Activated CD4-positive, alpha-beta T cell treated with anti-CD3 and anti-CD28 coated beads for 36 hours (primary cell): Measurements from ENCODE around the gene CDKN2A. TPM values are rescaled to one million over a fixed set of nuclear protein-coding genes. Genes with fewer than 3 reads are reported as not detected.
A peak's percentile ranks its signal among the peaks of the same experiment; 100 is the strongest.
"Not testable (repeated sequence)": the region's sequence is repeated elsewhere in the genome, so short reads cannot be mapped to it uniquely, and the experiment has no call there.

Source experiments
- ATAC-seq: fragments of 200-7000 bp; cut with Tn5 transposase; one replicate; pipeline ENCODE4 v1.10.0; 2021; ENCODE audit warnings: mild to moderate bottlenecking, moderate library complexity
- CTCF ChIA-PET: fragments of 350-600 bp; sonication (Branson Sonifier 250); formaldehyde crosslinking; loops from one replicate; lab custom pipeline; 2021; ENCODE audit warnings: antibody characterized with exemption; lab: Charles Lee
- POLR2A ChIA-PET: fragments of 350-600 bp; sonication (Branson Sonifier 250); formaldehyde crosslinking; loops from one replicate; lab custom pipeline; 2021; ENCODE audit warnings: antibody characterized with exemption, inconsistent platforms; lab: Charles Lee
- DNase-seq: peaks from one replicate; pipeline ENCODE4 v3.0.0-alpha.2; 2020
- H3K27ac Mint-ChIP-seq: one replicate; pipeline ENCODE4 v1.8.0; 2021; ENCODE audit warnings: mixed read lengths
- H3K27me3 Mint-ChIP-seq: one replicate; pipeline ENCODE4 v1.8.0; 2021; ENCODE audit warnings: mixed read lengths
- H3K36me3 Mint-ChIP-seq: one replicate; pipeline ENCODE4 v1.8.0; 2021; ENCODE audit warnings: low read depth, mixed read lengths
- H3K4me1 Mint-ChIP-seq: one replicate; pipeline ENCODE4 v1.8.0; 2021; ENCODE audit warnings: mixed read lengths
- H3K4me3 Mint-ChIP-seq: one replicate; pipeline ENCODE4 v1.8.0; 2021; ENCODE audit warnings: mild to moderate bottlenecking, moderate library complexity, mixed read lengths
- H3K9me3 Mint-ChIP-seq: one replicate; pipeline ENCODE4 v1.8.0; 2021; ENCODE audit warnings: low read depth, mixed read lengths
- intact Hi-C, 2 experiments: fragments of 100-400 bp; cut with DNase I in 1 of 2; cut with micrococcal nuclease in 1 of 2; formaldehyde crosslinking; loops; one replicate each; pipeline versions ENCODE4 v1.14.2 to v1.15.1; 2022 to 2024; cut with DNase I, micrococcal nuclease
- total RNA-seq, 2 experiments: library from RNA; stranded (reverse); gene quantifications; one replicate each; pipeline ENCODE4 v1.2.3, GENCODE V29; 2021

CDKN2A gene
- total RNA-seq, 2 experiments from 2014 or later: 0.86 to 1.6 TPM

- Mint-ChIP-seq H3K27me3 (peaks cover 89% of the 10 kb centered on the region), H3K36me3 (peaks cover 10% of the 10 kb centered on the region), H3K4me1 (peaks cover 26% of the 10 kb centered on the region), H3K27ac (no peak overlapping the region), H3K9me3 (peaks cover 21% of the 10 kb centered on the region), H3K4me3 (no peak overlapping the region)
- CTCF ChIA-PET: interaction anchor here (1.0 to 3.3 kb wide), 4 partner anchors 12 to 40 kb away, joined by 3 to 27 read pairs (median 5); partner anchors contain the start of gene CDKN2B
- no peak for ATAC-seq
- intact Hi-C loops: loop anchor here (1.0 to 5.0 kb wide), 3 partner anchors 13 to 1855 kb away; no protein-coding TSS in a partner anchor
- POLR2A ChIA-PET: interaction anchor here (0.8 kb wide), 1 partner anchor 26 kb away, joined by 3 read pairs; the partner anchor contains the start of gene CDKN2A
- DNase-seq: no peak
These were observed 26.5 kb downstream of the CDKN2A start for GRCh38 chr9:21967702-21968101.

DNA sequence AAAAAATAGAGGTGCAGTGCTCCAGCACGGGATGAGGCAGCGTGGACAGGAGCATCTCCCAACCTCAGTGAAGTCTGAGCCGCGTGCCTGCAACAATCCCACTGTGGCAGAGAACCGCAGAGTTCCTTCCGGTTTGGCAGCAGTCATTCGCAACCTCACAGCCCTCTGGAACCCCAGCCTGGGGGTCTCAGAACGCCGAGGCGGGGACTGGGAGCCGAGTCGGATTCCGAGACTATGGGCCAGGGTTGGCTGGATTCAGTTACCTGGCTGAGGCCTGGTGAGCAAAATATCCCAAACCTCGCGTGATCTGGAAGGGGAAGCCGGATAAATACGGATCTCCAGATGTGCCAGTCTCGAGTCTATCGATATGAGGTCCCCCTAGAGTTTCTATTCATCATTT is 27.0 kb downstream of the CDKN2A start:
- ChIA-PET CTCF (interaction anchor here (1.8 to 3.3 kb wide), 2 partner anchors 13 to 41 kb away, joined by 4 to 27 read pairs; partner anchors contain the start of gene CDKN2B), POLR2A (no interaction called here)

DNA sequence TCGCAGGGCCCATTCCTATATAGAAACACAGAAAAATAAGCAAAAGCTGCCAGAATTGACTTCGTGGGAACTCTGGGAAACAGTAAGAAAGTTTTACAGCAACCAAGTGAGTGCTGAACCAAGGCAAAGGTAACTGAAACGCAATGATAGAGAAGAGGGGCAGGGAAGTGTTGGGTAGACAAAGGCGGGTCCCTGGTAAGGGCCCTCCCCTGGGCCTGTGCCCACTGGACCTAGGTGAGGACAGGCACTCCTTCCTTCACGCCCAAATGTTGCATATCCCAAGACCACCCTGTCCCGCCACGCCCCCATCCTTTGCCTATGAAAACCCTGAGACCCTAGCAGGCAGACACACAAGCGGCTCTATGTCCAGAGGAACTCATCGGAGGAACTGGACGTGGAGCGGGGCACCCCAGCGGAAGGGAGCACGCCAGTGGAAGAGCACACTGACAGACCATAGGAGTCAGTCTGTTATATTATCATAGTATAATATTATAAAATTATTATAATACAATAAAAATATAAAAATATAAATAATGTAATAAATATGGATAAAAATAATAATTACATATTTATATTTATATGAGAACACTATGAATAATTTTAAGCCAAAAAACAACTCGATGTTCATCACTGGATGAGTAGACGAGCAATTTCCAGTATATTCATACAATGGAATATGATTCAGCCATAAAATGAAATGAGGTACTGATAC is 27.9 kb downstream of the CDKN2A start:
- no peak for ATAC-seq
- ChIA-PET CTCF (interaction anchor here (1.2 kb wide), 1 partner anchor 35 kb away, joined by 3 read pairs; no protein-coding TSS in a partner anchor), POLR2A (no interaction called here)
- H3K4me3 Mint-ChIP-seq: peak overlapping the region; percentile 53
- DNase-seq: no peak
- no peak overlapping the region for H3K27ac Mint-ChIP-seq
- intact Hi-C loops: loop anchor here (2.0 to 5.0 kb wide), 2 partner anchors 15 to 1856 kb away; no protein-coding TSS in a partner anchor
- peaks cover 25% of the 10 kb centered on the region for H3K4me1 Mint-ChIP-seq
- H3K36me3 Mint-ChIP-seq: peaks cover 10% of the 10 kb centered on the region
- peaks cover 22% of the 10 kb centered on the region for H3K9me3 Mint-ChIP-seq
- H3K27me3 Mint-ChIP-seq: peaks cover 87% of the 10 kb centered on the region

More for the DNA sequence above, 27.0 kb downstream of the CDKN2A start:
- DNase-seq (no peak), ATAC-seq (no peak)
- intact Hi-C loops: loop anchor here (2.0 to 5.0 kb wide), 2 partner anchors 14 to 1855 kb away; no protein-coding TSS in a partner anchor
- Mint-ChIP-seq H3K36me3 (peaks cover 10% of the 10 kb centered on the region), H3K27ac (no peak overlapping the region), H3K9me3 (peaks cover 23% of the 10 kb centered on the region), H3K4me1 (peaks cover 26% of the 10 kb centered on the region), H3K27me3 (peaks cover 88% of the 10 kb centered on the region), H3K4me3 (no peak overlapping the region)

- Mint-ChIP-seq H3K27ac (peak overlapping the region; percentile 5), H3K4me3 (peak overlapping the region; percentile 53), H3K36me3 (peaks cover 8% of the 10 kb centered on the region), H3K27me3 (peaks cover 85% of the 10 kb centered on the region), H3K4me1 (peaks cover 24% of the 10 kb centered on the region), H3K9me3 (peaks cover 20% of the 10 kb centered on the region)
- ChIA-PET CTCF (interaction anchor here (0.6 to 1.2 kb wide), 2 partner anchors 32 to 36 kb away, joined by 3 read pairs; no protein-coding TSS in a partner anchor), POLR2A (no interaction called here)
- intact Hi-C loops: loop anchor here (1.0 to 5.0 kb wide), 5 partner anchors 39 to 1857 kb away; partner anchors contain the start of gene CDKN2B (in 1 of the 2)
- ATAC-seq: peak; percentile 84
- peak; percentile 75 for DNase-seq
These were observed 28.7 kb downstream of the CDKN2A start for GRCh38 chr9:21965401-21965951.

- Mint-ChIP-seq H3K4me1 (peaks cover 22% of the 10 kb centered on the region), H3K4me3 (peak overlapping the region; percentile 53), H3K36me3 (peaks cover 8% of the 10 kb centered on the region), H3K27ac (no peak overlapping the region), H3K27me3 (peaks cover 83% of the 10 kb centered on the region), H3K9me3 (peaks cover 18% of the 10 kb centered on the region)
- DNase-seq (peak; percentile 75), ATAC-seq (peak; percentile 63)
- intact Hi-C loops: loop anchor here (1.0 to 5.0 kb wide), 6 partner anchors 40 to 1857 kb away; partner anchors contain the start of gene CDKN2B (in 1 of the 2)
- POLR2A ChIA-PET: no interaction called here
- CTCF ChIA-PET: interaction anchor here (0.6 kb wide), 1 partner anchor 151 kb away, joined by 3 read pairs; no protein-coding TSS in a partner anchor
These were observed 29.2 kb downstream of the CDKN2A start for GRCh38 chr9:21964925-21965385.

GRCh38 chr9:21961569-21961968 is 32.6 kb downstream of the CDKN2A start:
- Mint-ChIP-seq H3K27ac (no peak overlapping the region), H3K27me3 (peaks cover 56% of the 10 kb centered on the region), H3K4me1 (peaks cover 15% of the 10 kb centered on the region), H3K4me3 (no peak overlapping the region), H3K9me3 (peaks cover 9% of the 10 kb centered on the region), H3K36me3 (peaks cover 2% of the 10 kb centered on the region)
- CTCF ChIA-PET: interaction anchor here (0.9 kb wide), 1 partner anchor 47 kb away, joined by 4 read pairs; the partner anchor contains the start of gene CDKN2B
- POLR2A ChIA-PET: no interaction called here
- intact Hi-C loops: loop anchor here in 1 of 2 experiments (5.0 kb wide), 1 partner anchor 281 kb away; no protein-coding TSS in a partner anchor
- ATAC-seq (no peak), DNase-seq (no peak)

DNA sequence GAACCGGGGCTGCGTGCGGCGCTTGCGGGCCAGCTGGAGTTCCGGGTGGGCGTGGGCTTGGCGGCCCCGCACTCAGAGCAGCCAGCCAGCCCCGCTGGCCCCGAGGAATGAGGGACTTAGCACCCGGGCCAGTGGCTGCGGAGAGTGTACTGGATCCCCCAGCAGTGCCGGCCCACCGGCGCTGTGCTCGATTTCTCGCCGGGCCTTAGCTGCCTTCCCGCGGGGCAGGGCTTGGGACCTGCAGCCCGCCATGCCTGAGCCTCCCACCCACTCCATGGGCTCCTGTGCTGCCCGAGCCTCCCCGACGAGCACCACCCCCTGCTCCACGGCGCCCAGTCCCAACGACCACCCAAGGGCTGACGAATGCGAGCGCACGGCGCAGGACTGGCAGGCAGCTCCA is 34.9 kb downstream of the CDKN2A start:
- intact Hi-C loops: loop anchor here in 1 of 2 experiments (10.0 kb wide), 1 partner anchor 94 kb away; no protein-coding TSS in a partner anchor
- H3K27ac Mint-ChIP-seq, ATAC-seq, DNase-seq, H3K4me1 Mint-ChIP-seq, H3K36me3 Mint-ChIP-seq, H3K4me3 Mint-ChIP-seq, CTCF ChIA-PET, H3K9me3 Mint-ChIP-seq, POLR2A ChIA-PET: not testable (repeated sequence)
- H3K27me3 Mint-ChIP-seq: peaks cover 38% of the 10 kb centered on the region

DNA sequence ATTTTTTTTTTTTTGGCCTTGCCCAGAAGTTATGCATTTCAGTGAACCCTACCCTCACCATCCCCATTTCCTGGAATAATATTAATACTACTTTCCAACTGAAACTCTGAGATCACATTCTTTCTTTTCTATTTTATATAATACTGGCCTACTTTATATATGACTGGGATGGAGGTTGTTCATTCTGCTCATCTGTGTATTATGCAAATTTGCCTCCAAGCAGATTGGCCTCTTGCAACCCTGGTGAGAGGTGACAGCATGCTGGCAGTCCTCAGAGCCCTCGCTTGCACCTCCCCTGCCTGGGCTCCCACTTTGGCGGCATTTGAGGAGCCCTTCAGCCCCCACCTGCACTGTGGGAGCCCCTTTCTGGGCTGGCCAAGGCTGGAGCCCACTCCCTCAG is 35.4 kb downstream of the CDKN2A start:
- Mint-ChIP-seq H3K27me3 (peaks cover 35% of the 10 kb centered on the region), H3K36me3 (peaks cover 2% of the 10 kb centered on the region), H3K27ac (no peak overlapping the region), H3K4me1 (no peaks in the 10 kb centered on the region), H3K4me3 (no peak overlapping the region), H3K9me3 (peaks cover 9% of the 10 kb centered on the region)
- DNase-seq (no peak), ATAC-seq (peak; percentile 81)
- intact Hi-C loops: loop anchor here in 1 of 2 experiments (10.0 kb wide), 1 partner anchor 94 kb away; no protein-coding TSS in a partner anchor
- POLR2A ChIA-PET: no interaction called here
- CTCF ChIA-PET: no interaction called here

- intact Hi-C loops: no loop called here
- no peaks in the 10 kb centered on the region for H3K4me1 Mint-ChIP-seq
- POLR2A ChIA-PET: no interaction called here
These were observed 48.6 kb downstream of the CDKN2A start for GRCh38 chr9:21945606-21946005.

GRCh38 chr9:21943464-21943863 is 50.7 kb downstream of the CDKN2A start:
- H3K4me3 Mint-ChIP-seq: no peak overlapping the region
- ATAC-seq (no peak), DNase-seq (no peak)
- H3K36me3 Mint-ChIP-seq: no peaks in the 10 kb centered on the region
- no peaks in the 10 kb centered on the region for H3K9me3 Mint-ChIP-seq
- peaks cover 20% of the 10 kb centered on the region for H3K27me3 Mint-ChIP-seq
- no peak overlapping the region for H3K27ac Mint-ChIP-seq
- POLR2A ChIA-PET: no interaction called here
- no peaks in the 10 kb centered on the region for H3K4me1 Mint-ChIP-seq
- intact Hi-C loops: no loop called here
- CTCF ChIA-PET: no interaction called here

More at GRCh38 chr9:21945606-21946005, 48.6 kb downstream of the CDKN2A start:
- Mint-ChIP-seq H3K36me3 (no peaks in the 10 kb centered on the region), H3K4me3 (no peak overlapping the region), H3K9me3 (no peaks in the 10 kb centered on the region), H3K27ac (no peak overlapping the region), H3K27me3 (peaks cover 20% of the 10 kb centered on the region)
- CTCF ChIA-PET: no interaction called here
- DNase-seq: no peak
- ATAC-seq: no peak
